Dermis blood vessel endothelial cell (primary cell): ENCODE data around the gene BCAS3. TPM values are rescaled to one million over a fixed set of nuclear protein-coding genes. Genes with fewer than 3 reads are reported as not detected.
A peak's percentile ranks its signal among the peaks of the same experiment; 100 is the strongest.
"Not testable (repeated sequence)": the region's sequence is repeated elsewhere in the genome, so short reads cannot be mapped to it uniquely, and the experiment has no call there.

Experiments
- DNase-seq: peaks from one replicate; pipeline ENCODE4 v3.0.0; 2010
- total RNA-seq: library from RNA; depleted of rRNA; stranded (reverse); fragments of >200 nt; gene quantifications from 2 replicates; pipeline ENCODE4 v1.2.3, GENCODE V29; 2014

Gene BCAS3
- total RNA-seq, 1 donor from 2014 or later: 27.4 TPM

DNA sequence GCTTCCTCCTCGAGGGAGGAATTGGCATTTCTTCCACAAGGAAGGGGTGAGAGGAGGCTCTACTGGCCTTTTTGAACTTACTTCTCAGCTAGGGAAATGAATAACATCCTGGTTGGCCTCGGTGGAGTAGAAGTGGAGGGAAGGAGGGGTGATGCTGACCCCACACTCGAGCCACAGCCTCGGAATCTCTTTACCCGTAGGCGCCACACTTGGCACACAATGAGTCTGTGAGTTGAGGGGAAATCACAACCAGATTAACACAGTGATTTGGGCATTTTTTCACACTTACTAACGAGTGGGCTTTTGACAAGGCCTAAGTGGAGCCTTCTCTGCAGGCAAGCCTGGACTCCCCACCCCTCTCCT lies 674.7 kb downstream of the BCAS3 start:
- peak; percentile 71 for DNase-seq

DNA sequence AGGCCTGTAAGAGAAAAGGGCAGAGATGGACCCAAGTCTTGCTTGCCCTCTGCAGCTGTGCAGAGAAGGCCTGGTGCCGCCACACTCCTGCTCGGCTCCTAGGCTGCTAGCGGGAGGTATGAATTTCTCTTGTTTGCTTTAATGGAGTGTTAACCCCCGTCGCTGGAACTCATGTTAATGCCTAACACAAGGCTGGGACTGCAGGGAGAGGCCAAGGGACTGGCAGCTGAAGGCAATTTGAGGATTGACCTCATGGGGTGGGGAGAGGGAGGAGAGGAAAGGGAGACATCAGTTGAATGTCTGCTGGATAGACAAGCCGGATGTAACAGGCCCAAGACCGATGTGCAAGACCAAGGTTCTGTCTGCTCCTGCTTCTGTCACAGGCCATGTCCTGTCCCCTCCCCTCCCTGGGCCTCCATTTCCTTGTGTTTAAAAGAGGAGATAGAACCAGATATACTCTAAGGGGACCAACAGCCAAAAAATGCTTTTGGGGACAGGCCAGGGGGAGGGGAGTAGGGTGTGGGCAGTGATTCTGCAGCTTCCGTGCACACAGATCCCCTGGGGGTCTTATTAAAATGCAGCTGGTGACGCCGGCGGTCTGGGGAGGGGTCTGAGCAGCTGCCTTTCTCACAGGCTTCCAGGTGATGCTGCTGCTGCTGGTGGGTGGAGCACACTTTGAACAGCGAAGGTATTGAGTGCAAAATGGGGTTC lies 675.3 kb downstream of the BCAS3 start:
- no peak for DNase-seq

DNA sequence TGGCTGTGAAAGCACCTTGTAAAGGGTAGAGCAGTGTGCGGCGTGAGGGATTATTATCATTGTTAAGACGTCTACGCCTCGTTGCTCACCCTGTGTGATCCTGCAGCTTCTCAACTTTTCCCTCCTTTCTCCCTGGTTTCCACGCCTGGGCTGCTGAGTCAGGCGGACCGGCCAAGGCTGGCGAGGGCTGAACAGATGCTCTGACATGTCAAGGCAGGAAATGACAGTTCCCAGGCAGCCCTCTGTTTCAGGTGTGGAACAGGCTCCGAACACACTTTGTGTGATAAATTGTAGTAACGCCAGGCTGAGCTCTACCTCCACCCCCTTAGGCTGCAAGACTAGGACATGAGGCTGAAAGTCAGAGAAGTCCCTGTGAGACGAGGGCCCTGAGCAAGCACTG lies 676.0 kb downstream of the BCAS3 start:
- no peak for DNase-seq

DNA sequence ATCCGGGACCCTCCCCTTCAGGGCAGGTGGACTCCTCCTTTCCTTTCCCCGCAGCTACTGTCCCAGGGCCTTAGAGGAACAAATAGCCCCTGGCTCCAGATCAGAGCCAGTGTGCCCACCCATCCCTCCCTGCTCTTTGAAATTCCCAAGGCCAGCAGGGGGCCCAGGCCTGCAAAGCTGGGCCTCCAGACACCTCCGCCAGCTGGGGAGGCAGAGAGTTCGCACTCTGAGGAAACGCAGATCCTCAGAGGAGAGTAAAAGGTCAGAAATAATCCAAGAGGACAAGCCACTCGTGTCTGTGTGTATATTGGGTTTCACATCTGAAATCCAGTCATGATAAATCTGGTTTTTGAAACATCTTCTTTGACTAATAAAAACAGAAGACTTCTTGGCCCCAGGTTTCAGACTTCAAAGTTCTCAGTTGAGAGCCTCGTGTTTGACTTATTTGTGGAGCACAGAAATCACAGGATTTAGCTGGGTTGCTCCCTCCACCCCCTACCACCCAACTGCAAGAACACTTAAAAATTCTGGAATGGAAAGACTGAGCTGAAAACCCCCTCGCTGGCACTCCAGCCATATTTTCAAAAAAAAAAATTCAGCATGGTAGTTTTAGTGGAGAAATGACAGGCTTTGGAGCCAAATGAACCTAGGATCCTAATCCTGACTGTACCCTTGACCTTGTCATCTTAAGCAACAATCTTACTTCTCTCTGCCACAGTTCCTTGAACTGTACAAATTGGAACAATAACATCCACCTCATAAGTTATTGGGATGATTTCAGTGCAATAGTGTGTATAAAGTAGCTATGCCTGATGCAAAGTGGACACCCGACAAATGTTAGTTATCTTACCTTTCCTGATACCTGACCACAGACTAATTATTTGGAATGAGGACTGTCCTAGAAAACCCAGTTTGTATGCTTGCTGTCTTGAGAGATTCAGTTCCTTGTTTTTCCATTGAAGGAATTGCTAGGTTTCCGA lies 677.5 kb downstream of the BCAS3 start:
- no peak for DNase-seq

DNA sequence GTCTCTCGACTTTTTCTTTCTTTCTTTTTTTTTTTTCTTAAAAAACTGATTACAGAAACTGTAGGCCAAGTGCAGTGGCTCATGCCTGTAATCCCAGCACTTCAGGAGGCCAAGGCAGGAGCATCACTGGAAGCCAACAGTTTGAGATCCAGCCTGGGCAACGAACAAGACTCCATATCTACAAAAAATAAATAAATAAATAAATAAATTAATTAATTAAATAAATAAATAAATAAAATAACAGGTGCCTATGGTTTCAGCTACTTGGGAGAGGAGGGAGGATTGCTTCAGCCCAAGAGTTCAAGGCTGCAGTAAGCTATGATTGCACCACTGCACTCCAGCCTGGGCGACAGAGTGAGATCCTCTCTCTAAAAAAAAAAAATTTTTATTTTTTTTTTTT lies 679.4 kb downstream of the BCAS3 start:
- not testable (repeated sequence) for DNase-seq

DNA sequence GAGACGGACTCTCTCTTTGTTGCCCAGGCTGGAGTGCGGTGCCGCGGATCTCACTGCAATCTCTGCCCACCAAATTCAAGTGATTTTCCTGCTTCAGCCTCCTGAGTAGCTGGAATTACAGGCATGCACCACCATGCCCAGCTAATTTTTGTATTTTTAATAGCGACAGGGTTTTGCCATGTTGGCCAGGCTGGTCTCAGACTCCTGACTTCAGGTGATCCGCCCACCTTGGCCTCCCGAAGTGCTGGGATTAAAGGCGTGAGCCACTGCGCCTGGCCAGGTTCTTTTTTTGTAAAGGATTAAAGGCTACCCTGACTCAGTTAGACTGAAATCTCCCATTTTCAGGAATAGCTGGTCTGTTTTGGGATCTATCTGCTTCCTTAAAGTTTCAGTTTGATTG lies 681.9 kb downstream of the BCAS3 start:
- DNase-seq: not testable (repeated sequence)

DNA sequence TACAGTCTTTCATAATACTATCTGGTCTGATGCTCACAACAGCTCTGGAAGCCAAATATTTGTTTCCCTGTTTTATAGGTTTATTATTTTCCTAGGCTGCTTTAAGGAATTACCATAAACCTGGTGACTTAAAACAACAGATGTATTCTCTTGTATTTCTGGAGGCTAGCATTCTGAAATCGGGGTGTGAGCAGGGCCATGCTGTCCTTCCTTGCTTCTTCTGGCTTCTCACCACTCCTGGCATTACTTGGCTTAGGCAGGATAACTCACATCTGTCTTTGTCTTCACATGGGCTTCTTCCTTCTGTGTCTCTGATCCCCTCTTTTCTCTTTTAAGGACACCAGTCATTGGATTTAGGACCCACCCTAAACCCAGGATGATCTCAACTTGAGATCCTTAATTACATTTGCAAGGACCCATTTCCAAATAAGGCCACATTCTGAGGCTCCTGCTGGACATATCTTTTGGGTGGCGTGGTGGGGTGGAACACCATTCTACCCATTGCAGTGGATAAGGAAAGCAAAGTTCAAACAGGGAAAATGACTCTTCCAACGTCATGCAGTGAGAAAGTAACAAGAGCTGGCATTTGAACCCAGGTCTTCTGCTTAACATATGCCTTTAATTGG lies 682.8 kb downstream of the BCAS3 start:
- no peak for DNase-seq

DNA sequence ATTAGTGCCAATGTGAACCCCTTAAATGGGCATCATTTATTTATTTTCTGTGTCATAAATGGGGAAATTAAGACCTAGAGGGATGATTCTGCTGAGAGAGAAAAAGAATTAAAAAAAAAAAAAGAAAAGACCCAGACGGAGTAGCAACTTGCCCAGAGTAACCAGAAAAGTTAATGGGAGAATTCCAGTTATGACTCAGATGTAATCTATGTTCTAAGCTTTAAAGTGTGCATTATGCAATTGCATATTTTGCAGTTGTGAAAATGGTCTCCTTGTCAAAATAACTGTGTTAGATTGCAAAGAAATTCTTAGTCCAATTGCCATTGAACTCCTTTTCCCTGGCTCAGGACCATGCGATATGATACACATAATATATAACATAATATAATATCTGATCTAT lies 683.4 kb downstream of the BCAS3 start:
- DNase-seq: no peak

DNA sequence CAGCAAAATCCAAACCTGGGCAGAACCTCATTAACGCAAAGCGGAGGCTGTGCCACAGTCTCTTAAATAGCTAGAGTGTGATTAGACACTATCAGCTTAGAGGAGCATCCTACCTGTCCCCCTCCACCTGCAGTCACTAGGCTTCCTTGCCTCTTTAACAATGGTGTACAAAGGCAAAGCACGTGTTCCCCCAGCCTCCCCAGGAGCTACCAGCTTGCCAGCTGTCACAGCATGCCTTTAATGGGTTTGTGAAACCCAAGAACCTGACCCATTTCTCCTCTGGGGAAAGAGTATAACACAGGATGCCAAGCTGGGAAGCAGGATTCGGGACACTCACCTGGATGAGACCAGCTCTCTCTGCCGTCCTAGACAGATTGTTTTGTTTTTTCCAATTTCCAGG lies 684.7 kb downstream of the BCAS3 start:
- DNase-seq: no peak

DNA sequence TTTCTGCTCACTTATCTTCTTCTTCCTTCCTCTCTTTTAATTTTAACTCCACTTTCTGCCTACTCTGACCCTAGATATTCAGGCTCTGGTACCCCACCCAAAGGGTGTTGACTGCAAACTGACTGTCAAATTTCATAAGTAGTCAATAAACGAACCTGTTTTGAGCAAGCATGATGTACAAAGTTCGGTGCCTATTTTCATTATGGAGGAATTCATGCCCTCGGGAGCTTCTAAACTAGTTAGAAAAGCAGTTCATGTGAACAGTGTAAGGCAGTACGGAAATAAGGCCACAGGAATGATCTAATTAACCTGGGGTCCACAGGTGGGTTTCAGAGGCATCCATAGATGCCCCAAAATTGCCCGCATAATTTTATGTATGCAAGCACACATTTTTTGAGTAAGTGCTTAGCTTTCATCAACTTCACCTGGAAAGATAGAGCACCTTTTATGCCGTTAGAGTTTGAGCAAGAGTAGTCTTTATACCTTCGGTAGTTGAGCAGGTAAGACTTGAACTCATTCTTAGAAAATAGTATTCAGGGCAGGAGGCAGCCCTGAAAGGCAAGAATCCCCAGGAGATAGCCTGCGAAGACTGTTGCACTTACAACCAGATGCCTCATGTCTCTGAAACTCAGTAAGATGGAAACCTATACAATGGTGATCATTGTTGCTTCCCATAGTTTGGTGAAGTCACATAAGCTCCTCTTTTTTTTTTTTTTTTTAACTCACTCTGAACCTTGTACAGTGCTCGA lies 685.4 kb downstream of the BCAS3 start:
- DNase-seq: no peak

DNA sequence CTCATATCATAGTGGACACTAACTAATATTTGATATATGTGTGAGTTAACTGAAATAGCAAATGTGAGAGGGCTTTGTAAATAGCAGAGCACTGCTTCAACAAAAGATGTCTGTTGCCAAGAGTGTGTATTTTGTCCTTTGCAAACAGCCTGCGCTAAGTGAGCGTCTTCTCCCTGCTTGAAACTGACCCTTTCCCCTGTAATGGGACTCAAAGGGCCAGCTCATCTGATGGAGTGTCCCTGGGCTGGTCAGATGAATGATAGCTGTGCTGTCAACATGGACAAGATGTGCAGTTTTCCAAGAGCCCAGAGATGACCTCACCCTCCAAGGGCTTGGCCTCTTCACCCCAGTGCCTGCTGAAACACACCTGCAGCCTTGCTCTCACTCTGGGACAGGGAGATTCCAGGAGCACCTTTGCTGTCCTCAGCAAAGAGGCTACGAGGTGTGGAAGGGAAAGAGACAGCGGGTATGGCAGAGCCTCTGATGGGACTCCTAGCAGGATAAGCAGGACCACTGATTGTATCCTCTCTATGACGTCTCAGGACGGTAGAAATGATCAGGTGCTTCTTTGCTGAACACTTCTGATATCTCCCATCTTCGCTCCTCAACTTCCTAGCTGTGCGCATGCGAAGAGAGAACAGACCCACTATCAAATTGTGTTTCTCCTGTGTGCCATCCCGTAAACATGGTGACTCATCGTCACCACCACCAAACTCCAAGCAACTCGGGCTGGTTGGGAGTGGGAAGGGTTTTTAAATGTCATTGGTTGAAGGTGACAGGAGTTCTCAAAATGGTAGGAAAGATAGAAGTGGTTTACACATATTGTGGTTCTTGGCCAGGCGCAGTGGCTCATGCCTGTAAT lies 686.2 kb downstream of the BCAS3 start:
- DNase-seq: no peak

DNA sequence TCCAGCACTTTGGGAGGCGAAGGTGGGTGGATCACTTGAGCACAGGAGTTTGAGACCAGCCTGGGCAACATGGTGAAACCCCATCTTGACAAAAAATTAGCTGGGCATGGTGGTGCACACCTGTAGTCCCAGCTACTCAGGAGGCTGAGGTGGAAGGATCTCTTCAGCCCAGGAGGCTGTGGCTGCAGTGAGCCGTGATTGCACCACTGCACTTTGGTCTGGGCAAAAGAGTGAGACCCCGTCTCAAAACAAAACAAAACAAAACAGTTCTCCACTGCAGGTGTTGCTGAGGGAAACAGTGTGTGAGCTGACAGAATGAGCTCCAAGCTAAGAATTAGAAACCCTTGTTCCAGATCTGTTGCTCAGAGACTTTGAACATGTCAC lies 686.8 kb downstream of the BCAS3 start:
- DNase-seq: no peak

DNA sequence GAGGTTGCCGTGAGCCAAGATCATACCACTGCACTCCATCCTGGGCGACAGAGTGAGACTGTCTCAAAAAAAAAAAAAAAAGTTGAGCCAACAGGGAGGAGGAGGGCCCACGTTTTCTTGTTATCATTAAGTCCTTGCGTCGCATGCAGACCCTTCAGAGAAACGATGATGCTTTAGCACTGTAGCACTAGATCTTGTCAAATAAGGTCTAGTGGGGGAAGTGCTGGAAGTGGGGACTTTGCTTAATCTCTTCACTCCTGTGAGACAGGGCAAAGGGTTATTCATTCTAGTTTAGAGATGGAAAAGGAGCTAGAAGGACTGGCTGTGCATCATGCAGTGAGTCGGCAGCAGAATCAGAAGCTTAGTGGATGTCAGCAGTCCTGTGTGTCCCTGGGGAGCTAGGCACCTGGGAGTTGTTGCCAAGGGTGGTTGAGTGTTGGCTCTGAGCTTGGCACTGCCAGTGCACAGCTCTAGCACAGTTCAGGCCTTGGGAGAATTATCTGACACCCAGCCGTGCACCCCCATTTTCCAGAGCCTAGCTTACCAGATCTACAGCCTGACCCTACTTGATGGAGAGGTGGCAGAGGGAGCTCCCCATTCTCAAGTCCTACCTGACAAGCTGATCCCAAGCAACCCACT lies 688.5 kb downstream of the BCAS3 start:
- no peak for DNase-seq

DNA sequence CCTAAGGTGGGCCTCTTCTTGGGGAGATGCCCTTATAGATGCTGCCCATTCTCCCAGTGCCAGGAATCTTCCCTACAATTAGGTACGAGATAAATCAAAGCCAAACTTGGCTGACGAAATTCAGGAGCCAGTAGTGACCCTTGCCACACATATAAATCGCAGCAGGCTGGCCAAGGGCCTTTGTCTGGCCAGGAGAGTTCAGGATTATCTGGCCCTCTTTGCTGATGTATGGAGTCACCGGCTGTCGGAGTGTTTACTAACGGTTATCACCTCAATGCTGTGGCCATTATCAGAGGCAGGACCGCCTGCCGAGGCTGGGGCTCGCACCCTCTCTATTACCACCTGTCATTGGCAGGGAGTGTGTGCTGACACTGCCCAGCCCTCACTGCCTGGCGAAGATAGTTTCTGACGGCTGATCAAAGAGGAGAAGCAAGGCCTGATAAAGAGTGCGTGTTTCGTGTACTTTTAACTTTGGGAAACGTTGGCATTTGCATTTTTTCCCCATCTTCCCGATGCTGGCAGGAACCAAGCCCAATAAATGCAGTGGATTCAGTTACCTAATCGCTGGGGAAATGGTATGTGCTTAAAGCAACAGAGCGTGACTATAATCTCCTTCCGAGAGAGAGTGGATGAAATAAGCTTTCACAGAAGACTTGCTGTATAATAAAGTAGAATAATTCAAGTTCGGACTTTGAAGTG lies 689.2 kb downstream of the BCAS3 start:
- DNase-seq: no peak

DNA sequence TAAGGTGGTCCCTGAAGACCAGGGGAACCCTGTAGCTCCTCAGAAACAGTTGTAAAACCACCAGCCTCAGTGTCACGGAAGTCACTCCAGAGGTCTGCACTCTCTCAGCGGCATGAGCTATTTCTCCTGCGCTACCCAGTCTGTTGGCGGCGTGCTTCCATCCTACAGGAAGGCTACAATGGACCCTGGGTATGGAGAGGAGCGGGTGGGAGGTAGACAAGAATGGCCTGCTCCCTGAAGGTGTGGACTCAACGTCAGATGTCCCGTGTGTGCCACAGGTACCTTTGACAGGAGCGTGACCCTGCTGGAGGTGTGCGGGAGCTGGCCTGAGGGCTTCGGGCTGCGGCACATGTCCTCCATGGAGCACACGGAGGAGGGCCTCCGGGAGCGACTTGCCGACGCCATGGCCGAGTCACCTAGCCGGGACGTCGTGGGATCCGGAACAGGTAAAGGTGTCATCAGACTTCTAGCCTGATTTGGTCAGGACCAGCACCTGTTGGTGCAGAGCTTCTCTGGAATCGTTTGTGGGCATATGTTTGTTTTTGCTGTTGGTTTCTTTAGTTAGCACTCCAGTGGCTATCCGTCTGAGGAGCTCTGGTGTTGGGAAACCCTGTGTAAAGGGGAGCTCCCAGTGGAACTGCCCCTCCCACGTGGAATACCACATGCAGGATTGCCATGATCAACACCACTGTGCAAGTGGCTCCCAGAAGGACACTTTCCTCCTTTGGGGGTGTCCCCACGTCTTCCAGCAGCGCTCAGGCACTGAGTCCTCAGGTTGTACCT lies 690.6 kb downstream of the BCAS3 start:
- no peak for DNase-seq

DNA sequence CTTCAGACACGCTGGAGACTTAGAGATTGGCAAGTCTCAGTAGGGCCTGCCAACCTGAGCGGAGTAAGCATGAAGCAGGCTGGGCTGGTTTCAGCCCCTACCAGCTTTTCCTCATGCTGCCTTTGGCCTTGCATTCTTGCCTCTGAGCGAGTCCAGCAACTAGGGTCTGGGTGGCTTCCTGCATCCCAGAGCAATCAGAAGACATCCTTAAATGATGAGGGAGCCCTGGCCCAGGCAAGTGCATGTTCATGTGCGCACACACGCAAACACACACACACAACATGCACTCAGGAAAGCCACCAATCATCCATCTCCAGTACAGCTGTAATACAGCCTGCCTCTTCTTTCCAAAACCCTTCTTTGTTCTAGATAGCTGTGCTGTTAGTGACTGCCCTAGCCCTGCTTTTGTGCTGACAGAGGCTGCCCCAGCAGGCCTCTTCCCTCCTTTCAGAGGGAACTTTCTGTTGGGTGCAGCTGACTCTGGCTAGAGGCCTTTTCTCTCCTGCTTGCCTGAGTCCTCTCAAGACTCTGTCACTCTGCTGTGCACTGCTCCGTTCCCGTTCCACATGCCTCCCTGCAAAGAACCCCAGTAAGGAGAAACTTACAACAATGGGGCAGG lies 691.3 kb downstream of the BCAS3 start:
- no peak for DNase-seq

DNA sequence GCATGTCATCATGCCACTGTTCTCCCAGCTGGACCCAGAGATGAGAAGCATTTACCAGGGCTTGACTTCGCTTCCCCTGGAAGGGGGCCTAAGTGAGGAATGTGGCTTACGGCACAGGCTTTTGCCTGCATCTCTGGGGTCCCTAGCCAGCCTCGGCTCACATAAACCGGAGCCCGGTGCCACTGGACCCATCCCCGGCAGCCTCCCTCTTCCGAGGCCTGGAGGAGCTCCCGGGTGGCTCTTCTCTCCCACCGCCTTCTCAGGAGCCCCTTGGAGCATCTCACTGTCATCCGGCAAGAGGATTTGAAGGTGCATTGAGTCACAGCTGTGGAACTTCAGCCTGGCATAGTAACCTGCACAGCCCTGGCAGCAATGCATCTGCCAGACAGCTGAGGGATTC lies 692.1 kb downstream of the BCAS3 start:
- DNase-seq: no peak

DNA sequence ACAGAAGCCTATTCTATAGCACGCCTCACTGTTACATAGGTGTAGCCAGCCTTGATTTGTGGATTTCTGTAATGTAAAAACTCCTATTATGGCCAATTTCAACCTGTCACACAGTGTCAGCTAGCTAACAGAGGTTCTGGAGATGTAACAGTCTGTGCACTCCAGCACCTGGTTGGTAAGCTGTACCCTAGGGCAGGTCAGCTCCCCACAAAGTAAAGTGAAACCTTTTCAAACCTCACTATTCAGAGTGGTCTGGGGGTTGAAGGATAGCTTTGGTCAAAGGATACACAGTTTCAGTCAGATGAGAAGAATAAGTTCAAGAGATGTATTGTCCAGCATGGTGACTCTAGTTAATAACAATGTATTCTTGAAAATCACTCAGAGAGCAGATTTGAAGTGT lies 693.5 kb downstream of the BCAS3 start:
- DNase-seq: no peak

DNA sequence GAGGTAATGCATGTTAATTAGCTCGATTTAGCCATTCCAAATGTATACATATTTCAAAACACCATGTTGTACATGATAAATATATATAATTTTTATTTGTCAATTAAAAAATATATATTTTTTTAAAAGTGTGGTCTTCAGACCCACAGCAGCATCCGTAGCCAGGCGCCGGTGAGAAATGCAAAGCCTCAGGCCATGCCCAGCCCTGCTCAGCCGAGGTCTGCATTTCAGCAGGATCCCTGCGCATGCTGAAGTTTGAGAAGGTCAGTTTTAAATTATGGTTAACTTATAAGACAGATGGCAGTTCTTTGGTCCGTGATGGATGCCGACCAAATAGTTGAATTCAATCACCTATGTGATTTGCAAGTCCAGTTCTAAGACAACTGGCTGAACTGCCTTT lies 694.0 kb downstream of the BCAS3 start:
- no peak for DNase-seq
